Prostate gland (tissue), 2 donors: ENCODE measurements around the gene ABCG1. TPM values are rescaled to one million over a fixed set of nuclear protein-coding genes. Genes with fewer than 3 reads are reported as not detected.

ENCODE experiments used
- DNase-seq: peaks from one replicate; pipeline ENCODE4 v3.0.0-alpha.2; 2019; ENCODE audit warnings: low spot score
- H3K27ac ChIP-seq, 2 donors: fragments of 200-600 bp; sonication (generic); 2 replicates each; pipeline ENCODE4 v1.5.1; 2017 to 2019
- H3K27me3 ChIP-seq: fragments of 200-600 bp; sonication (generic); replicated peaks from 2 replicates; pipeline ENCODE4 v1.5.1; 2019; ENCODE audit not compliant: insufficient read depth
- H3K36me3 ChIP-seq, 2 donors: fragments of 200-600 bp; sonication (generic); 1 replicate in 1 of 2; 2 replicates in 1 of 2; pipeline versions ENCODE4 v1.5.1 to v1.8.1; 2017 to 2019
- H3K4me1 ChIP-seq: fragments of 200-600 bp; sonication (generic); replicated peaks from 2 replicates; pipeline ENCODE4 v1.5.1; 2019
- H3K4me3 ChIP-seq, 2 donors: fragments of 200-600 bp; sonication (generic); 2 replicates each; pipeline ENCODE4 v1.5.1; 2017 to 2019
- H3K9me3 ChIP-seq: fragments of 200-600 bp; sonication (generic); 2 replicates; pipeline ENCODE4 v1.5.1; 2017
- POLR2A ChIP-seq: fragments of 450-650 bp; IDR thresholded peaks from one replicate; pipeline ENCODE4 v1.6.1; 2016; ENCODE audit warnings: antibody characterized with exemption, mild to moderate bottlenecking
- POLR2AphosphoS5 ChIP-seq: sonication (generic); formaldehyde crosslinking; IDR thresholded peaks from one replicate; pipeline ENCODE4 v1.6.1; 2017; ENCODE audit warnings: antibody characterized with exemption
- WGBS: methylation state at CpG from one replicate; pipeline ENCODE4 v1.1.5; 2018; 5-methylcytosine and 5-hydroxymethylcytosine counted together
- intact Hi-C: fragments of 100-400 bp; cut with DNase I; formaldehyde crosslinking; loops from one replicate; pipeline ENCODE4 v1.14.2; 2022
- total RNA-seq, 2 donors: library from RNA; depleted of rRNA; stranded (reverse); fragments of >200 nt; gene quantifications; one replicate each; pipeline ENCODE4 v1.1.0, GENCODE V29; 2016
- TF ChIP-seq, protein P1 (sequence below), 4 experiments: fragments of 200-600 bp in 2 of 4; fragments of 450-650 bp in 2 of 4; sonication (generic) in 2 of 4; IDR thresholded peaks; 1 replicate in 3 of 4; 2 replicates in 1 of 4; pipeline ENCODE4 v1.5.1; 2016 to 2019; ENCODE audit warnings: antibody characterized with exemption in 4 of 4, mild to moderate bottlenecking in 2 of 4, moderate library complexity in 2 of 4

ABCG1 gene
- total RNA-seq, 2 donors from 2014 or later = 22.7 to 28.3 TPM

DNA sequence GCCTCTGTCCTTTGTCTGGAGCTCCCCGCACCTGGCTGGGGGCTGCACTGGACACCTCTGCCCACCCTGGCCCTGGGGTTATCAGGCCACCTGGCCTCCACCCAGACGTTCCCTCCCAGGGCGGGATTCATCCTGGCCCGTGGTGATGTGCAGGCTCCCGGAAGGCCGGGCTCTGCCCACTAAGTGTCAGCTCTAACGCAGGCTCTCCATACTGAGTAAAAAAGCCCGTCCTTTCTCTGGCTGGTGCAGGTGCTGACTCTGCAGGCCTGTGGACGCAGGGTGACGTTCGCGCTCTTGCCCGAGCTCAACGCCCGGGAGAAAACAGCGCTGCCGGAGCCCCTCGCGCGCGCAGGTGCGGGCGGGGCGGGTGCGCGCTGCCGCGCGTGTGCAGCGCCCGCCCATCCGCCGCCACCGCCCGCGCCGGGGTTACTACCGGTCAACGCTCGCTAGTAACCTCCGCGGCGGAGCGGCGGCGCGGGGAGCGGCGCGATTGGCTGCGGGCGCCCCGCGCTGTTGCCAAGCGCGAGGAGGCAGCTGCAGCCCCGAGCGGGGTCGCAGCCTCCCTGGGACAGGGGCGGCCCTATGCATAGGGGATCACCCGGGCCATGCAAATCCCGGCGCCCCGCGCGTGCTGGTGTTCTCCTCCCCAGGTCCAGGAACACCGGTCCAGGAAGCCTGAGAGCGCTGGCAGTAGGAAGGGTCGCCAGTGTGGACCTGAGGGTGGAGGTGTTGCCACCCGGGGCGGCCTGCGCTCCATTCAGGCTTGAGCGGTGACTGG, 15.7 kb downstream of the ABCG1 start:
- DNase-seq = peak; percentile 53
- Histone ChIP-seq H3K27ac (peak overlapping the region; percentile 68 to 75), H3K36me3 (no peaks in the 10 kb centered on the region), H3K4me3 (peak overlapping the region; percentile 35 to 47), H3K4me1 (peaks cover 25% of the 10 kb centered on the region), H3K27me3 (no peaks in the 10 kb centered on the region), H3K9me3 (no peaks in the 10 kb centered on the region)
- TF ChIP-seq, protein P1, sequence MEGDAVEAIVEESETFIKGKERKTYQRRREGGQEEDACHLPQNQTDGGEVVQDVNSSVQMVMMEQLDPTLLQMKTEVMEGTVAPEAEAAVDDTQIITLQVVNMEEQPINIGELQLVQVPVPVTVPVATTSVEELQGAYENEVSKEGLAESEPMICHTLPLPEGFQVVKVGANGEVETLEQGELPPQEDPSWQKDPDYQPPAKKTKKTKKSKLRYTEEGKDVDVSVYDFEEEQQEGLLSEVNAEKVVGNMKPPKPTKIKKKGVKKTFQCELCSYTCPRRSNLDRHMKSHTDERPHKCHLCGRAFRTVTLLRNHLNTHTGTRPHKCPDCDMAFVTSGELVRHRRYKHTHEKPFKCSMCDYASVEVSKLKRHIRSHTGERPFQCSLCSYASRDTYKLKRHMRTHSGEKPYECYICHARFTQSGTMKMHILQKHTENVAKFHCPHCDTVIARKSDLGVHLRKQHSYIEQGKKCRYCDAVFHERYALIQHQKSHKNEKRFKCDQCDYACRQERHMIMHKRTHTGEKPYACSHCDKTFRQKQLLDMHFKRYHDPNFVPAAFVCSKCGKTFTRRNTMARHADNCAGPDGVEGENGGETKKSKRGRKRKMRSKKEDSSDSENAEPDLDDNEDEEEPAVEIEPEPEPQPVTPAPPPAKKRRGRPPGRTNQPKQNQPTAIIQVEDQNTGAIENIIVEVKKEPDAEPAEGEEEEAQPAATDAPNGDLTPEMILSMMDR (IDR thresholded peaks at IDR 0.05) = peak in 1 of 4 experiments; percentile 13
- TF ChIP-seq POLR2A (peak; percentile 20), POLR2AphosphoS5 (no peak)
- intact Hi-C loops = no loop called here
- 3% methylated on average over 57 of the region's 73 CpGs for WGBS

DNA sequence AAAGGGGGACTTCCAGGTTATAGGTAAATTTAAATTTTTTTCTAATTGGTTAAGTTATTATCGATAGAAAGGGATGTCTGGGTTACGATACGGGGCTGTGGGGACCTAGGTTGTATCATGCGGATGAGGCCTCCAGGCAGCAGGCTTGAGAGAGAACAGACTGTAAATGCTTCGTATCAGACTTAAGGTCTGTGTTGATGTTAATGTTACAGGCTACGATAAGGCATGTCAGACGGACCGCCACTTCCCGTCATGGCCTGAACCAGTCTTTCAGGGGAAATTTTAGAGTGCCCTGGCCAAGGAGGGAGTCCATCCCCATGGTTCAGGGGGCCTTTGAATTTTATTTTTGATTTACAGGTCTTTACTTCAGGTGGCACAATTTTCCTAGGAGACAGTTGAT, 16.7 kb downstream of the ABCG1 start:
- peak overlapping the region in 1 of 2 donors; percentile 47 for H3K4me3 ChIP-seq
- H3K4me1 ChIP-seq = peaks cover 25% of the 10 kb centered on the region
- H3K36me3 ChIP-seq = no peaks in the 10 kb centered on the region
- H3K27ac ChIP-seq = no peak overlapping the region
- 77% methylated on average over 9 of the region's 9 CpGs for WGBS
- TF ChIP-seq POLR2A = no peak
- TF ChIP-seq, protein P1 (IDR thresholded peaks at IDR 0.05) = no peak
- TF ChIP-seq POLR2AphosphoS5 = no peak
- no peak for DNase-seq
- intact Hi-C loops = no loop called here
- H3K9me3 ChIP-seq = no peaks in the 10 kb centered on the region
- no peaks in the 10 kb centered on the region for H3K27me3 ChIP-seq

DNA sequence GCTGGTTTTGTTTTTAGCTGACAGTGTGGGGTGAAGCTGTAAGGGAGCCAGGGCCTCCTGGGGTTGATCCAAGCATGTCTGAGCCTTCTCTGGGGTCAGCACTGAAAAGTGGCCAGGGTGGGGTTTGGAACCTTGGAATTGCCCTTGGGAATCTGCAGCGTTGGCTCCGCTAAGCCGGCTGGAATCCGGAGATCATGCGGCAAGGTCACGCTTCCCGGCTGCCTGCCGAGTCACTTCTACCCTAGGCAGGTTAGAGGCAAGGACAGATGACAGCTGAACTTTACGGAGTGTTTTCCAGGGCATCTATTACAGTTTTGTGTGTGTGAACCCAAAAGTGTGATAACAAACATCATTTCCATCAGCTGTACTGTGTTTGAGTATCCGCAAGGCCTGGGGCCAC, 17.1 kb downstream of the ABCG1 start:
- intact Hi-C loops = no loop called here
- H3K4me1 ChIP-seq = peaks cover 25% of the 10 kb centered on the region
- H3K27me3 ChIP-seq = no peaks in the 10 kb centered on the region
- no peak overlapping the region for H3K27ac ChIP-seq
- no peaks in the 10 kb centered on the region for H3K9me3 ChIP-seq
- no peak overlapping the region for H3K4me3 ChIP-seq
- no peak for TF ChIP-seq POLR2A
- TF ChIP-seq POLR2AphosphoS5 = no peak
- WGBS = 95% methylated on average over 10 of the region's 10 CpGs
- no peaks in the 10 kb centered on the region for H3K36me3 ChIP-seq
- DNase-seq = no peak

DNA sequence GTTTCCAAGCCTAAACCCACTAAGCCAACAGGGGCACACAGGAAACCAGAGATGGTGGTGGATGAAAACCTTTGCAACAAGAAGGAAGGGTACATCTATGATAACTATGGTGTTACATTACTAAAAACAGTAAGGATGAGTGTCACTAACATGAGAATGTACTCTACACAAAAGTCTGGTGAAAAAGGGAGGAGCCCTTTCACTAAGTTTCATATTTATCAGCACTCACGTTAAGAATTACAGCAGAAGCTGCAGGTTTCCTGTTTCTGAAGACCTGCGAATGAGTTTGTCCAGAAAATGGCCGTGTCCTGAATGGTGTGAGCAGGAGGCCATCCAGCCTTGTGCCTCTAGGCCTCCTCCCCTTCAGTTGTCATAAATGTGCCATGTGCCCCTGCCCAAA, 17.8 kb downstream of the ABCG1 start:
- intact Hi-C loops = no loop called here
- no peak for DNase-seq
- WGBS = 75% methylated on average over 3 of the region's 3 CpGs
- H3K27ac ChIP-seq = no peak overlapping the region
- H3K36me3 ChIP-seq = no peaks in the 10 kb centered on the region
- H3K4me1 ChIP-seq = peaks cover 25% of the 10 kb centered on the region
- no peaks in the 10 kb centered on the region for H3K27me3 ChIP-seq
- H3K9me3 ChIP-seq = no peaks in the 10 kb centered on the region
- H3K4me3 ChIP-seq = no peak overlapping the region
- TF ChIP-seq POLR2AphosphoS5 (no peak), POLR2A (no peak)
- TF ChIP-seq, protein P1 (IDR thresholded peaks at IDR 0.05) = no peak

DNA sequence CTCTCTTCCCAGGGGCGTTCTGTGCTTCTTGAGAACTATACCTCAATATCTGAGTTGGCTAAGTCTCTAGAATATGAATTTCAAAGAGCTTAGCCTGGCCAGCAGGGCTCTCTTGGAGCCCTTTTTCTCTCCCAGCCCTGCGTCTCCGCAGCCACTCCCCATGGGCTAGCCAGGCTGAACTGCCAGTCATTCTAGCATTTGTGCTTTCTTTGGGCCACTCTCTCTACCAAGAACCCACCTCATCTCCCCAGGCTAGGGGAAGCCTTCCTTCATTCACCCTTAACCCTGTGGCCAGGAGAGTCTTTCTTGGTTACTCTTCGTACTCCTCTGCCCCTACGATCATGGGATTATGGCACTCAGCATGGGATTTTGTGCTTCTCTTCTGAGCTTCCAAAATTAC, 18.2 kb downstream of the ABCG1 start:
- H3K27me3 ChIP-seq = no peaks in the 10 kb centered on the region
- TF ChIP-seq POLR2AphosphoS5 (no peak), POLR2A (no peak)
- TF ChIP-seq, protein P1 (IDR thresholded peaks at IDR 0.05) = no peak
- intact Hi-C loops = no loop called here
- over 99% methylated on average over 5 of the region's 5 CpGs for WGBS
- no peak for DNase-seq
- peaks cover 25% of the 10 kb centered on the region for H3K4me1 ChIP-seq
- H3K36me3 ChIP-seq = no peaks in the 10 kb centered on the region
- no peak overlapping the region for H3K4me3 ChIP-seq
- H3K9me3 ChIP-seq = no peaks in the 10 kb centered on the region
- no peak overlapping the region for H3K27ac ChIP-seq
